DND-41 (cell line): ENCODE data around the gene PROZ.

ENCODE experiments used
- ATAC-seq: fragments of 200-7000 bp; cut with Tn5 transposase; 3 replicates; pipeline ENCODE4 v1.9.1; 2021; ENCODE audit warnings: low read depth; ENCODE audit not compliant: insufficient read depth
- DNase-seq: peaks from one replicate; pipeline ENCODE4 v3.0.0-alpha.2; 2020
- H2AFZ ChIP-seq: 2 replicates; pipeline ENCODE4 v1.6.0; 2012; ENCODE audit warnings: low read depth, low read length
- H3K27ac ChIP-seq: 2 replicates; pipeline ENCODE4 v1.5.1; 2012; ENCODE audit warnings: low read length, inconsistent platforms
- H3K27me3 ChIP-seq: fragments of 200-600 bp; sonication (generic); 2 replicates; pipeline ENCODE4 v1.6.0; 2012; ENCODE audit warnings: low read length, mild to moderate bottlenecking, inconsistent platforms; ENCODE audit not compliant: insufficient read depth, poor library complexity
- H3K36me3 ChIP-seq: 2 replicates; pipeline ENCODE4 v1.5.1; 2012; ENCODE audit warnings: low read length, inconsistent platforms; ENCODE audit not compliant: insufficient read depth
- H3K4me1 ChIP-seq: 2 replicates; pipeline ENCODE4 v1.5.1; 2012; ENCODE audit warnings: mild to moderate bottlenecking, low read length; ENCODE audit not compliant: insufficient read depth
- H3K4me2 ChIP-seq: 2 replicates; pipeline ENCODE4 v1.6.0; 2012; ENCODE audit warnings: mild to moderate bottlenecking, moderate library complexity, low read length, inconsistent platforms; ENCODE audit not compliant: insufficient read depth
- H3K4me3 ChIP-seq, 2 experiments: fragments of 200-600 bp in 1 of 2; shearing (Covaris generic) in 1 of 2; 2 replicates each; pipeline ENCODE4 v1.5.1; 2012 to 2016; ENCODE audit warnings: inconsistent platforms in 2 of 2, low read length in 2 of 2, mild to moderate bottlenecking in 2 of 2, low read depth in 1 of 2, moderate library complexity in 1 of 2
- H3K79me2 ChIP-seq: 2 replicates; pipeline ENCODE4 v1.6.0; 2012; ENCODE audit warnings: low read length, inconsistent platforms; ENCODE audit not compliant: insufficient read depth
- H3K9ac ChIP-seq: 2 replicates; pipeline ENCODE4 v1.6.0; 2012; ENCODE audit warnings: low read depth, mild to moderate bottlenecking, inconsistent platforms, low read length, moderate library complexity
- H3K9me3 ChIP-seq: 2 replicates; pipeline ENCODE4 v1.5.1; 2012; ENCODE audit warnings: low read length, moderate library complexity, mild to moderate bottlenecking, inconsistent platforms; ENCODE audit not compliant: insufficient read depth, severe bottlenecking
- H4K20me1 ChIP-seq: 2 replicates; pipeline ENCODE4 v1.6.0; 2012; ENCODE audit warnings: low read length; ENCODE audit not compliant: insufficient read depth
- EZH2 ChIP-seq: IDR thresholded peaks from 3 replicates; pipeline ENCODE4 v1.6.1; 2012; ENCODE audit warnings: borderline replicate concordance, low read depth, mild to moderate bottlenecking, moderate library complexity, low read length, inconsistent platforms; ENCODE audit not compliant: severe bottlenecking
- TF ChIP-seq, protein P1 (sequence below): IDR thresholded peaks from 2 replicates; pipeline ENCODE4 v1.5.1; 2012; ENCODE audit warnings: borderline replicate concordance, low read length, moderate library complexity, mild to moderate bottlenecking; ENCODE audit not compliant: poor library complexity, severe bottlenecking; ENCODE audit errors: extremely low read depth

PROZ gene

GRCh38 chr13:113172419-113172926, 14.0 kb downstream of the PROZ start:
- H3K9ac ChIP-seq, result no peak overlapping the region
- no peaks in the 10 kb centered on the region for H4K20me1 ChIP-seq
- H3K27ac ChIP-seq, result no peak overlapping the region
- H3K4me3 ChIP-seq, result no peak overlapping the region
- H3K4me2 ChIP-seq, result no peak overlapping the region
- no peaks in the 10 kb centered on the region for H3K27me3 ChIP-seq
- DNase-seq (no peak), ATAC-seq (no peak)
- no peak for TF ChIP-seq EZH2
- TF ChIP-seq, protein P1, sequence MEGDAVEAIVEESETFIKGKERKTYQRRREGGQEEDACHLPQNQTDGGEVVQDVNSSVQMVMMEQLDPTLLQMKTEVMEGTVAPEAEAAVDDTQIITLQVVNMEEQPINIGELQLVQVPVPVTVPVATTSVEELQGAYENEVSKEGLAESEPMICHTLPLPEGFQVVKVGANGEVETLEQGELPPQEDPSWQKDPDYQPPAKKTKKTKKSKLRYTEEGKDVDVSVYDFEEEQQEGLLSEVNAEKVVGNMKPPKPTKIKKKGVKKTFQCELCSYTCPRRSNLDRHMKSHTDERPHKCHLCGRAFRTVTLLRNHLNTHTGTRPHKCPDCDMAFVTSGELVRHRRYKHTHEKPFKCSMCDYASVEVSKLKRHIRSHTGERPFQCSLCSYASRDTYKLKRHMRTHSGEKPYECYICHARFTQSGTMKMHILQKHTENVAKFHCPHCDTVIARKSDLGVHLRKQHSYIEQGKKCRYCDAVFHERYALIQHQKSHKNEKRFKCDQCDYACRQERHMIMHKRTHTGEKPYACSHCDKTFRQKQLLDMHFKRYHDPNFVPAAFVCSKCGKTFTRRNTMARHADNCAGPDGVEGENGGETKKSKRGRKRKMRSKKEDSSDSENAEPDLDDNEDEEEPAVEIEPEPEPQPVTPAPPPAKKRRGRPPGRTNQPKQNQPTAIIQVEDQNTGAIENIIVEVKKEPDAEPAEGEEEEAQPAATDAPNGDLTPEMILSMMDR, result no peak
- H3K79me2 ChIP-seq, result no peaks in the 10 kb centered on the region
- H2AFZ ChIP-seq, result no peak overlapping the region
- peaks cover 56% of the 10 kb centered on the region for H3K36me3 ChIP-seq
- H3K4me1 ChIP-seq, result no peaks in the 10 kb centered on the region
- no peaks in the 10 kb centered on the region for H3K9me3 ChIP-seq

- TF ChIP-seq EZH2, result no peak
- TF ChIP-seq, protein P1, result no peak
- Histone ChIP-seq H3K9ac (no peak overlapping the region), H3K4me3 (no peak overlapping the region), H3K36me3 (peaks cover 82% of the 10 kb centered on the region), H2AFZ (no peak overlapping the region), H3K9me3 (no peaks in the 10 kb centered on the region), H3K4me1 (no peaks in the 10 kb centered on the region), H4K20me1 (0 out of 2 replicates have a peak, but pooled peaks cover 6% of the 10 kb centered on the region), H3K27me3 (no peaks in the 10 kb centered on the region), H3K4me2 (no peak overlapping the region), H3K79me2 (no peaks in the 10 kb centered on the region), H3K27ac (no peak overlapping the region)
- no peak for ATAC-seq
- no peak for DNase-seq
These were observed 17.8 kb downstream of the PROZ start for GRCh38 chr13:113176280-113176679.

DNA sequence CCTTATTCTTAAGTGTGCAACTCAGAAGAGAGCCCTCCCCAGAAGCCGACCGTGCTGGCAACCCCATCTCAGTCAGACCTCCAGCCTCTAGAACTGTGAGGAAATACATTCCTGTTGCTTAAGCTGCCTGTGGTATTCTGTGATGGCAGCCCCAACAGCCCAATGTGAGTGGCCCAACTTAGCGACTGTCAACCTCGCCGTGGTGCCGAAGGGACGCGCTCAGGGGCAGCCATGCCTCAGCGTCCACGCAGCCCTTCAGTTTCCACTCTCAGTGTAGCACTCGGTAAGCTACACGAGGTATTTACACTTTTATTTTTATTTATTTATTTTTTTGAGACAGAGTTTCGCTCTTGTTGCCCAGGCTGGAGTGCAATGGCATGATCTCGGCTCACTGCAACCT, 18.4 kb downstream of the PROZ start:
- no peak for ATAC-seq
- H3K27ac ChIP-seq, result no peak overlapping the region

More for the DNA sequence above, 18.4 kb downstream of the PROZ start:
- Histone ChIP-seq H3K79me2 (no peaks in the 10 kb centered on the region), H4K20me1 (0 out of 2 replicates have a peak, but pooled peaks cover 6% of the 10 kb centered on the region), H3K4me1 (no peaks in the 10 kb centered on the region), H3K36me3 (peaks cover 83% of the 10 kb centered on the region), H3K9me3 (no peaks in the 10 kb centered on the region), H3K9ac (no peak overlapping the region), H3K4me3 (no peak overlapping the region), H3K27me3 (no peaks in the 10 kb centered on the region), H3K4me2 (no peak overlapping the region), H2AFZ (no peak overlapping the region)
- no peak for DNase-seq
- TF ChIP-seq, protein P1, result no peak
- no peak for TF ChIP-seq EZH2
